Measurements from ENCODE around the gene ITGB5.
"Not testable (repeated sequence)": the region's sequence is repeated elsewhere in the genome, so short reads cannot be mapped to it uniquely, and the experiment has no call there.

Gene ITGB5

DNA sequence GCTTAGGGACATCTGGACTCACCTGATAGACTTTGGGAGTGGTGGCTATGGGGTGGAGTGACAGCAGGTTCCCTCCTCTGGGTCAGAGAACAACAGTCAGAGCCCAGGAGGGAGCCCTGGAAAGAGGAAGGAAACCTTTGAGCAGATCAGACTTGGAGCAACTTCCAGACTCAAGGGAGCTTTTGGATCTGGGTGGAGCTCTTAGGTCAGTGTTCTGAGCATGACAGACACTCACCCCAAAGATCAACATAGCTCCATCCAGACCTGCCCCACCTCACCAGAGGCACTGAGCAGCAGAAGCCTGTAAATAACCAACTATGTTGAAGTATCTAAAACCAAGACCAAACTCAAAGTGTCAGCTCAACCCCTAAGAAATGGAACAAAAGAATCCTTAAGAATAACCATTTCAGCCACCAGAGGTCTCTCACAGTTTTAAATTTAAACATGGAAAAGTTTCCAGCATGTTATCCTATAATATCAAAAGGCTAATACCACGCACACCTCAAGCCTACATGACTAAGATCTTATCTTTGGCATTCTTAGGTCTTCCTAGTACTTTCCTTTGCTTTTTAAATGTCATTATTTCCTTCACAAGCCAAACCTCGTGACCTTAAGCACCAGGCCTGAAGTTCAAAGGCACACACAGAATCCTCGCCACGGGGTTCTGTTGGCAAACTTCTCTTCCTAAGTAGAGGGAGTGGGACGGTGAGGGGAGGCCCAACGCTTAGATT lies 100.5 kb downstream of the ITGB5 start:
- no peak for DNase-seq

DNA sequence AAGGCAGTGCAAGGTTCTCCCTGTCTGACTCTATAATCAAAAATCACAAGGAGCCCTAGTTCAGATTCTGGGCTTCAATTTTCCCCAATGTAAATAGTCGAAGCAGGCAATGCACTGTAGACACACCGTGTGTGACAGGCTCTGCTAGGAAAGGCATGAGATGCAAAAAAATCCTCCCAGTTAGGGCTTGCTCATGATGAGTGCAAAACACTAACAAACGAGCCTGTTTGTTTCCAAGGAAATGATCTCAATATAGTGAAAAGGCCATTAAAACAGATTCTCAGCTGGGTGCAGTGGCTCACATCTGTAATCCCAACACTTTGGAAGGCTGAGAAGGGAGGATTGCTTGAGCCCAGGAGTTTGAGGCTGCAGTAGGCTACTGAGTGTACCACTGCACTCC lies 101.2 kb downstream of the ITGB5 start:
- no peak for DNase-seq

DNA sequence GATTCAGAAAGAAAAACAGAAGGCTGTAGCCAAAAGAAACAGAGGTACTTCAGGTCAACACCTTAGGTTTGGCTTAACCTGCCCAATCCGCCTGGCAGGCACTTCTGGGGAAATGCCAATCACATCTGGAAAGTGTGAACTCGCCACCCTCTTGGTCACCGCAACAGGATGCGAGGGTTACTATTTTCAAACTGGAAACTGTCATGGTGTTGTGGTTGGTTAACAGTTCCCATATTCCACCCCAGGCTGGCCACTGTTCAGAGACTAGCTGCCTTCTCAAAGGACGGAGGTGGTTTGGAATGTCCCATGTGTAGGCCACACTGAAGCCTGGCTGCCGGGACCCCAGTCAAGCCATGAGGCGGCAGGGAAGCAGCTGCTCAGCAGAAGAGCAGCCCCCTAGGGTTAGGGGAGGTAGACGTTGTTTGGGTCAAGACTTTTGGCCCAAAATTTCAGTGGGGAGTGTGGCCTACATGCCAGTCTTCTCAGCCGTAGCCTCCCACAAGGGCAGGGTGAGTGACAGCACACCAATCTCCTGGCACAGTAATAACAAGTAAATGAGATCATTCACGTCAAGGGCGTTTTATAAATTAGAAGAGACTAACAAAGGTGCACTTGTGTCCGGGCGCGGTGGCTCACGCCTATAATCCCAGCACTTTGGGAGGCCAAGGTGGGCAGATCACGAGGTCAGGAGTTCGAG lies 102.3 kb downstream of the ITGB5 start:
- no peak for DNase-seq

DNA sequence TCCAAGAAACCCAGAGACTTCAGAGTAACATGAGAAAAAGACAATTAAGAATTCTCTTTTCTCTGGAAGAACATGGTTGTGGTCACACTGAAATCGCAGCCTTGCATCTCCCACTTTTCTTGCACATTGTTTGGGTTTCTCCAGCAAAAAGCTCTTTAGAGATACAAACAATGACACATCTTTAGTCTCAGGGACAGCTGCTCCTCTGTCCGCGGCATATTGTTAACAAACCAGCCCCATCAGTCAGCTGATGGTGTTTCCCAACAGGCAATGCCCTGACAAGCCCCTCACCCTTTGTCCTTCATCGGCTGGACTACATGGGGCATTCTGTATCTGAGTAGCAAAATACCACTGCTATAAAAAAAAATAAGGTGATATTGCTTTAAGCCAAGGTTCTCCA lies 103.5 kb downstream of the ITGB5 start:
- no peak for DNase-seq

DNA sequence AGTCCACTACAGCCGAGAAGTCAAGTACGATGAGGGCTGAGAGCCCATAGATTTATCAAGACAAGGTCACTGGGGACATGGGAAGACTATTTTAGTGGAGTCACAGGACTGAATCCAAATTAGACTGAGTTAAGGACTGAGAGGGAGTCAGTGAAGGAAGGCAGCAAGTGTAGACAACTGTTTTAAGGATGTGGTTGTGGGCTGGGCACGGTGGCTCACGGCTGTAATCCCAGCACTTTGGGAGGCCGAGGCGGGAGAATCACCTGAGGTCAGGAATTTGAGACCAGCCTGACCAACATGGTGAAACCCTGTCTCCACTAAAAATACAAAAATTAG lies 104.8 kb downstream of the ITGB5 start:
- not testable (repeated sequence) for DNase-seq

DNA sequence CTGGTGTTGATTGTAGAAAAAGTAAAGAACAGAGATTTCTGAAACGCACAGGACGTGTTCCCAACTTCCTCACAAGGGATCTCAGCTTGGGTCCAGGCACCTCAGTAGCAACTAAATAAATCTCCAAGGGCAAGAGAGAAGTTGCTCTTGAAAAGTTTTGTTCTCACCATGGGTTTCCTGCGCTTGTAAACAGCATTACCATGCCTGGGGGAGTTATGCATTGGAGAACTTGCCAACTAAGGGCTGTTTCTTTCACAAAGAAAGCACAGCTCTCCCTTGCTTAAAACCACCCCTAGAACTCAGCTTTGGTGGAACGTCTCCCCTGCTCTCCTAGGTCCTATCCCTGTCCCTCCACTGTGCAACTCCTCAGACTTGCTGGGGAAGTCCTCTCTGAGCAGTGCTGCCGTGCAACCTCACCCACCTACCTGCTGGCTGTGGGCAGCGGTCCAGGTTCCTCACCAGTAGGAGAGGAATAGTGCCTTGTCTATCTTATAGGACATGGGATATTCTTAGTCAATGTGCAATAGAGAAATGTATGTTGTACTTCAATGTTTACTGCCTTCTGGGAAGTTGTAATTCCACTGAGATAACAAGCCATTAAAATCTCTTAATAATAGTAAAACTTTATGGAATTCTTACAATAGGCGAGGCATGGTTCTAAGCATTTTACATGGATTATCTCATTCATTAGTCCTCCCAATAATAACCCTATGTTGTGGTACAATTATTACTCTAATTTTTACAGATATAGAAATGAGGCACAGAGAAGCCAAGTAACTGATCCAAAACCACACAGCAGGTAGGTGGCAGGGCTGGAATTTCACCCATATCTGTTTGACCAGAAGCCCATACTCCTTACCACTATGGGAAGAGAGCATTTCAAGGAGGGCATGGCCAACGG lies 105.4 kb downstream of the ITGB5 start:
- no peak for DNase-seq

DNA sequence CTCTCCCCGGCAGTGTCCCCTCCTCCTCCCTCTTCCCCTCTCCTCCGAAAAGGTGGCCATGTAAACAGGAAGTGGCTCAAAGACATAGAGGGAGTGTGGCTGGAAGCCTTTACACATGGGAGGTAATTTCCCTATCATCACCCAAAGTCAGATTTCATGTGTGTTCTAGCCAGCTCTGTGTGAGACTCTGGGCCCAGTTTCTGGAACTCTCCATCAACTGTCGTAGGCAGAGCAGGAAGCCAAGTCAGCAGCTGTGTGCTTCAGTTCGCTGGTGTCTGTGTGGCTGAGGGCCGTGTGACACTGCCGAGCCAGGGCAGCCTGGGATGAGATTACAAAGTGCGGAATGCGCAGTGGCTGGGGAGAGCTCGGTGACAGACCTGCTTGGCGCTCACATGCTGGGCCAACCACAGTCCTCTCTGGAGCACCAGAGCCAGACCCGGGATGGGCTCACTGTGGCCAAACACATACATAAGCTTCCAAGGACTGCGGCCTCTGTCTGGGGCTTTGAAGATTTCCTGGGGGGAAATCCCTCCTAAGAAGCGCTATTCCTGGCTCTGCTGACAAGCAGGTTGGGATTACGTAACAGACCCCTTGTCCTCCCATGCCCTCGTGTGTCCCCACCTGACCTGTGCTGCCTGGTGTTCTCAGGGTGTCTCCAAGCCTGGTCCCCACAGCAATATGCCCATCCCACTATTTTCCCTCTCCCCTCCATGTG lies 106.2 kb downstream of the ITGB5 start:
- no peak for DNase-seq

DNA sequence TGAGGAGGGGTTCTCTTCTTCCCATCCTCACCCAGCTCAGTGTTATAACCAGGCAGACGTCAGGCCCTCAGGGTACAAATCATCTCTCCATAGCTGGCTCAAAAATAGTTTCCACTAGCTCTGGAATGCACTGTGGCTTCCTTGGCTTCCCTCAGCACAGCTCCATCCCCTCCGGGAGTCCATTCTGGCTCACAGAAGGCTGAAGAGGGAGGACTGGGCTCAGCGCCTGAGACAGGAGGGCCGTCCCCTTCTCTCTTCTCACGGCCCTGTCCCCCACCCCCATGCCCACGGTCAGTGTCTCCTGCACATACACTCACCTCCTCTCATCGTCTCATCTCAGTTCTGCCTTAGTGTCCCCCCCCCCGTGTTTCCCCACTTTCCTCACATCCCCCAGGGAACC lies 106.8 kb downstream of the ITGB5 start:
- DNase-seq: no peak

DNA sequence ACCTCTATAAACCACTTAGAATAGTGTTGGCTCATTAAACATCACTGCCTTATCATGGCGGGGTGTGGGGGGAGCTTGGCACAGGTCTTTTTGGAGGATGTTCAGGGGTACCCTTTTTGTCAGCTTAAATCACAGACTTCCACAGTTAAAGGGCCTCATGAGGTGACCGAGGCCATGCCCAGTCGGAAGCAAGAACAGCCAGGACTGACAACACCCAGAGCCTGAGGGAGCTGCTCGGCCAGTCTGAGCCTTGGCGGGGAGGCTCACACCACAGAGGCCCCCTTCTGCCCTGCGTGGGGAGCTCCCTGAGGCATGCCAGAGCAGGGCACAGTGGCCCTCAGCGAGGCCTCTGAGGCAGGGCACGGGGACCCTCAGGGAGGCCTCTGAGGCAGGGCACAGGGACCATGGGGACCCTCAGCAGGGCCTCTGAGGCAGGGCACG lies 107.4 kb downstream of the ITGB5 start:
- DNase-seq: no peak

DNA sequence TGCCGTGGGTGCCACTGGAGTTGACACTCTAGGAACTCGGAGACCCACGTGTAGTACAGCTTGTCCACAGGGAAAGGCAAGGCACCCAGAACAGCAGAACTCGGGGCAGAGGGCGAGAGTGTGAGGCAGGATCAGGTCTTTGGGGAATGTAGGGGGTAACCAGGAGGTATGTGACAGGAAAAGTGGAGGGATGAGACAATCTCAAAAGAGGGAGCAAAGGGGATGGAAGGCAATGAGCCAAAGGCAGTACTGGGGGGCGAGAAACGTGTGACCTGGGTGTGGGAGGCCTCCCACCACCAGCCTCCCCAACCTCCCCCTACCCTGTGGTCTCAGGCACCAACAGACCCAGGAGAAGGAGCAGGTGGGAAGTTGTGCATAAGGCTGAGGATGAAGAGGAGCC lies 108.0 kb downstream of the ITGB5 start:
- no peak for DNase-seq

DNA sequence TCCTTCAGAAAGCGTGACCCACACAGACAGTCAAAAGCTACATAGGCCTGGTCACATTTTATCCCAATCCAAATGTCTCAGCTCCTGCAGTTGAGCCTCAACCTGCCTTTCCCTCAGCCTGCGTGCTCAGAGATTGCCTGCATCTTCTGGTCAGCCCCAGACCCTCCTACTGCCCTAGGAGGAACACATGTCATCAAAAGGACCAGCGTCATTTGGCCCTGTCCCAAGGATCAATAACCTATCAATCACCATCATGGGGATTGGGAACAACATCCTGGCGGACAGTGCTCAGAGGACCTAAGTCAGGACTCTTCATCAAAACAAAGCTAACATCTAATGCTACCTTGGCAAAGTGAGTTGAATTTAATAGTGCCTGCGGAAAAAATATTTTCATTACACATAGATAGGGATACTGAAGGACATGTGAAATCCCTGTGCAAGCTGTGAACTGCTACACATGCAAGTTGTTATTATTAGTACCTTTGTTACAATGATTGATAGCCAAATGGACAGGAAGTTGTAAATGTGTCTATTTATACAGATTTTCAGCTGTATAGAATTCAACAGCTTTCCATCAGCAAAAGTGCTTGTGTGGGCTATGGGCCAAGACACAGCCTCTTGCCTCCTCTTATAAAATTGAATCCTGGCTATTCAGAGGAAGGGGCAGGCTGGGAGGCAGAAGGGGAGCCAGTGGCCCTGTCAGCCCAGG lies 109.2 kb downstream of the ITGB5 start:
- no peak for DNase-seq

DNA sequence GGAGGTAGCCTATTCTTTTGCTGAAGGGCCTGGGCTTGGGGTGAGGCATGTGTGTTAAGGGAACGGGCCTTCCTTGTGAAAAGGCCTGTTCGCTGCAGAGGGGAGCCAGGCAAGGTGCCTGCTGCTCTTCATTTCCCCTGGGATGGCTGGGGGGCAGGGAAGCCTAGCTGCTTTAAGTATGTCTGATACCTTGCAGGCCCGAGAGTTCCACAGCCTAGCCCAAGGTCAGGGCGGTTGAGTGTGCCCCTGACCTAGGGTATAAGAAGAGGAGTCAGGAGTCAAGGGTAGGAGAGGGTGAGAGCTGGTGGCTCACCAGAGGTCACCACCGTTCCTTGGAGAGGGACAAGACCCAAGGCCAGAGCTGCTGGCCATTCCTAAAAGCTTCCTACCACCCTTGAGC lies 110.3 kb downstream of the ITGB5 start:
- no peak for DNase-seq

DNA sequence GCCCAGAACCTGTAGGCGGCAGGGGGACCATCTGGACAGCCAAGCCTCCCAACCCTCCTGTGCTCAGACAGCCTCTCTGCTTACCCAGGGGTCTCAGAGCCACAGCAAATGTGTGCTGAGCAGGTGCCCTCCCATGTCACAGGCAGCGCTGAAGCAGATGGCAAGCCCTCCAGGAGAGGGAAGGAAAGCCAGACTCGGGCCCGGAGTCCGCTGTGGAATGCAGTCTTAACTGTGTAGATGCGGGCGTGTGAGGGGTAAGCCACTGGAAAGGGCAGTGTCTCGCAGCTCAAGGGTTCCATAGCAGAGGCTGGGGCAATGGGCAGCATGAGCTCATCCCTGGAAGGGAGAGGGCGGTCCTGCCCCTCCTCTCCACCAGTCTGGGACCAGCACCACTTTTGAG lies 111.3 kb downstream of the ITGB5 start:
- no peak for DNase-seq

DNA sequence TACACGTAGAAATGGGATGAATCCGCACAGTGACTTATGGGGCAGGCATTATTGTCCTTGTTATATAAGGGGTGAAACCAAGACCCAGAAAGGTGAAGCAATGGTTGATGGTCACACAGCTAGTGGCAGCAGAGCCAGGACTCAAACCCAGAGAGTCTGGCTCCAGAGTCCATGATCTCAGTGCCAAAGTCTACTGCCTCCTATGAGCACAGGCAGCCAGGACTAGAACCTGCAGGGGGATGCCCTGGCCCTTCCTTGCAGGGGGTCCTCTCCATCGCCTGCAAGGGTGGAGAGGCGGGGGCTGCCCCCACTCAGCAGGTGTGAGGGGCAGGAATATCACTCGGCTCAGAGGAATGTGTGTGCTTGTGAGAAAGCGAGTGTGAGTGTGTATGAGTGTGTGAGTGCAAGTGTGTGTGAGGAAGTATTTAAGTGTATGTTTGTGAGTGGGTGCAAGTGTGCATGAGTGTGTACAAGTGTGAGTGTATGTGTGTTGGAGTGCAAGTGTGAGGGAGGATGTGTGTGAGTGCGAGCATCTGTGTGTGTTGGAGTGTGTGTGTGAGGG lies 112.2 kb downstream of the ITGB5 start:
- no peak for DNase-seq

DNA sequence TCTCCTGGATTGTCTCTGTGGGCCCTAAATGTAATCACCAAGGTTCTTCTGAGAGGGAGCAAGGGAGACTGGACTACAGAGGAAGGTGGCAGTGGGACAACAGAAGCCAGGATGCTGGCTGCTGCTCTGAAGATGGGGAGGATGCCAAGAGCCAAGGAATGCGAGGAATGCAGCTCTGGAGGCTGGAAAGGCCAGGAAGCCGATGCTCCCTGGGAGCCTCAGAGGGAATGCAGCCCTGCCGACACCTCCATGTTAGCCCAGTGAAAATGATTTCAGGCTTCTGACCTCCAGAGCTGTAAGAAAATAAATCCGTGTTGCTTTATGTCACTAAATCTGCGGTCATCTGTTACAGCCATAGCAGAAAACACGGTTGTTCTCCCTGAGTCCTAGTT lies 112.8 kb downstream of the ITGB5 start:
- DNase-seq: no peak

DNA sequence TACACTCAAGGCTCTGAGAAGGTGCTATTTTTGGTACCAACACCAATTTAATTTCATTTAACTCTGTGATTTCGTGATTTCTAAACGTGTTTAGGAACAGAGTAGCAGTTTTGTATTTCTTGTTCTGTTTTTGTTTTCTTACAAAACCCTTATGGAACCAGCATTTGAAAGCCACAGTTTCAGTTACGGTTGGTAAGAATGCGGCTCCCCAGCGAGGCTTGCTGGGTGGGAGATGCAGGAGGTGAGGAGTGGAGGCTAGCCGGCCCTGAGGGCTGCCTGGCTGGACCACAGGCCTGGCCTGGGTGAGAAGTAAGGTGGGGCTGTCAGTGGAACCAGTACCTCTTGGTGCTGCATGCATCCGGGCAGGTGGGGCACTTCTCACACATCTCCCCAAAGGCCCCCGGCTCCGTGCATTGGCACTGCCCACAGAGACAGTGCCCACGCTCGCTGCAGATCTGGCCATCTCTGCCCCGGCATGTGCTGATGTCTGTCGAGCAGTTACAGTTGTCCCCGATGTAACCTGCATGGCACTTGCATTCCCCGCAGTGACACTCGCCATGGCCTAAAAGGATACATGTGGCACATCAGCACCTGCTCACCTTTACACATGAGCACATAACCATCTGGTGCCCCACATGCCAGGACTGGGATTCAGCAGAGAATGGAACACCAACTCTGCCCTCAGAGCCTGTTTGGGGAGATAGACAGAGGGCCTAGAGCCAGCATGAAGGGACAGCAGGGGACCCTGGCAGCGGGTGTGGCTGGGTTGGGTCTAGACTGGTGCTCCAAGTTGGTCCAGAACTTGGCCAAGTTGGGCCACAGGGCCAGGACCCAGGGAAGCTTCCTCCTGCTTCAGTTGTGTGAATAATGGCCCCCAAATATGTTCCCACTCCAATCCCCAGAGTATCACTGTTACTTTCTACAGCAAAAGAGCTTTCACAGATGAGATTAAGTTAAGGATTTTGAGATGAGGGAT lies 113.5 kb downstream of the ITGB5 start:
- no peak for DNase-seq

DNA sequence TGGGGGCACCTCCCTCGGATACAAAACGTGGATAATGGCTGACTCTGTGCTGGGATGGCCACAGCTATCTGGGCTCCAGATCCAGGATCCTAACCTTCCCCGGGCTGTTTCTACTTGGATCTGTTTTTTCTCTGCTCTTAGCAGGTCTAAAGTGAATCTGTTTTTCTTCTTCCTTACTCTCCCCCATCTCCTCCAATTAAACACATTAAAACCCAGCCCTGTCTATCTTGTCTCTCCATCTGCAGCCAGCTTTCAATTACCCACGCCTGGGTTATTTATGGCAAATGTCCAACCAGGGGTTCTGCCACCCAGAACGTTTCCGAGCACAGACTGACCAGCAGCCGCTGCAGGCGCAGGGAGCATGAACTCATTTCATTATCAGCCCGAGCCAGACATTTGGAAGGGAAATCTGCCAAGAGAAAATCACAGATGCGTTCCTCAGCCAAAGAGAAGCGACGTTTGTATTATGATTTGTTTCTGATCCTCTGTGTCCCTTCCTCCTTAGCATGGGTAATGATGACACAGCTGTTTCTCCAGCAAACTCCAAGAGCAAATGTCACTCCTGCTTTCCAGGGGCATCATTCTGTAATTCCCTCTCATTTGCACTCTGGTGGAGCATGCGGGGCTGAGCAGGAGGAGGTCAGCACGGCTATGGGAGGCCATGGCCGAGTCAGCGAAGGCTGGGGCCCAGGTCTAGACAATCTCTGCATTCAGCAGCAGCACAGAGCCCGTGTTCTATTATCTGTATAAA lies 114.9 kb downstream of the ITGB5 start:
- DNase-seq: no peak

DNA sequence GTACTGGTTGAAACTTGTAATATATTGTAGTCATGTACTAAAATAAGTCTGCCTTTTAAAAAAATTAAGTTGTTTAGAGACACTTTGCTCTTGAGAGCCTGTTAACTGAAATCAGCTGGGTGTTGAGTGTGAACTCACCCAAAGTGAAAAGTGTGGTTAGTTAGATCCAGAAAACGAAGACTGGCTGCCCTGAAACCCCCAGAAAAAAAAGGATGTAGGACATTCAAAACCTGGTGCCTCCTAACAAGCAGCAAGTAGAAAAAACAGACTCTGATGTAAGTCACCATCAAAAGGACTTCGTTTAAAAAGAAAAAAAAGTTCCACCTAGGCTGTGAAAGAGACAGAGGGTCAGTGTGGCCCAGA lies 116.1 kb downstream of the ITGB5 start:
- DNase-seq: no peak

DNA sequence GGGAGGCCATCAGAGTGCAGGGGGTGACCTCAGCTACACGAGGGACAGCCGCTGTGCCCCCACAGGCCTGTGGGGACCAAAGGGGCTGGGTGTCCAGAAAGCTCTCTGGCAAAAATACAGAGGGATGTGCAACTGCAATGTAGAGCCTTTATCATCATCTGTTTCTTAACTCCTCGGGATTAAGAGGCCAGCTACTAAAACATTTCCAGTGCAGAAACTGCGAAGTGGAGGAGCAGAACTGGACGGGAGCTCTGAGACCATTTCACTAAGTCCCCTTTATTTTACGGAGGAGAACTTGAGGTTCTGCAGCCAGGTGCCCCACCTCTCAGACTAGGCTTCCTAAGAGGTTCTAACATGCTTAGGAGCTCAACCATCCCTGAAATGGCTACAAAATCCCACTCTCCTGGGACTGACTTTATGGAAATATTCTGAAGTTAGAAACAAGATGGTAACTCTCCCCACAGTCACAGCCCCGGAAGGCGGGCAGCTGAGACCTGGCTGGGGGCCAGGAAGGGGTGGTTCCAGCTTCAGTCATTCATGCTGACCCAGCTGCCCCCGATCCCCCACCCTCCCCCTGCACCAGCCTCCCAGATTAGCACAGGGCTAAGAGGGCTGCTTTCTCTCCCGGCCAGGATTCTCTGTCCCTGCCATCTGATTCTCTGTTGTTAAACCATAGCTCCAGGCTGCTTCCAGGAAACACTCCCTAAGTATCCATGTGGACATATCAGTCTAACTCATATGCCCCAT lies 116.7 kb downstream of the ITGB5 start:
- DNase-seq: no peak

Data from activated naive CD4-positive, alpha-beta T cell treated with Interleukin-2 at 50 U/mL for 16 hours (primary cell).